HG02840 (cell line): ENCODE results near the gene TCF7L1.
"Not testable (repeated sequence)": the region's sequence is repeated elsewhere in the genome, so short reads cannot be mapped to it uniquely, and the experiment has no call there.

ENCODE experiments used
- ATAC-seq: cut with Tn5 transposase; IDR thresholded peaks from one replicate; pipeline ENCODE4 v1.9.1; 2021; ENCODE audit warnings: mild to moderate bottlenecking, moderate library complexity, moderate number of reproducible peaks; ENCODE audit not compliant: unreplicated experiment, low FRiP score

The TCF7L1 gene

DNA sequence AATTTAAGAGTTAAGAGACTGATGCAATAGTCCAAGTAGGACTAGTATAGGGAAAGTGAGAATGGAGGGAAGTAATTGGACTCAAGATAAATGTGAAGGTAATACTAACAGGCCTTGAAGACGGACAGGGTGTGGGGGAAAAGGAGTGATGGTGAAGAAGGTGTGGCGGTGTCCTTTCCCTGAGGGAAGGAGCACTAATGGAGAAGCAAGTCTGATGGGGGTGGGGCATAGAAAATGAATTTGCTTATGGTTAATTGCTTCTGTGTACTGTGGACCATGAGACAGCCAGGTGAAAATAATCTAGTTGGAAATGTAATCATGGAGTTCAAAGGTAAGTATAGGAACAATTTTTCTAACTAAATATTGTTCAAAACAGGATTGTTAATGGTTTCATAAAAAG is 201.7 kb downstream of the TCF7L1 start:
- ATAC-seq = no peak

DNA sequence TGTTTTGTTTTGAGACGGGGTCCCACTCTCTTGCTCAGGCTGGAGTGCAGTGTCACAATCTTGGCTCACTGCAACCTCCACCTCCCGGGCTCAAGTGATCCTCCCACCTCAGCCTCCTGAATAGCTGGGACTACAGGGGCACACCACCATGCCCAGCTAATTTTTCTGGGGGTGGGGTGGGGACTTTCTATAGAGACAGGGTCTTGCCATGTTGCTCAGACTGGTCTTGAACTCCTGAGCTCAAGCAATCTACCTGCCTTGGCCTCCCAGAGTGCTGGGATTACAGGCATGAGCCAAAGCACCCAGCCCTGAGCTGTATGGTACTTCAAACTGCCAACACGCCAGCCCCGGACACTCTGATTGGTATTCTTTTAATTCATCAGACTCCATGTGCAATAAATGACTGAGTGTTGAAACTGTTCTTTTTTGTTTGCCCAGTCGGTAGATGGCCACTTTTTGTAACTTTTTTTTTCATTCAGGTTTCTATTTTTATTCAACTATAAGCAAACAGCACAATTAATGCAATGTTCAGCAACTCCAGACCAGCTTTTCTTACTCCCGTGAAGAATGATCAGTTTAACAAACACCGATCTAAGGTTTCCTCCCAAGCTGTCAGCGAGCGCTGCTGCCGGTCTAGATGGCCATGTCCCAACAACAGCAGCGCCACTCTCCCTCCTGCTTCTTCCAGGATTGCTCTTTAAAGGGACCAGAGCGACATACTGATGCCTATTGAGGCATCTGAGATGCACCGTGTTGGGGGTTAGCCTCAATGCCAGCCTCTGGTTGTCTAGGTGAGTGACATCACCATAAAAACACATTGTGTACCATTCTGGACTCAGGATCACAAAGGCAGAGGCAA is 207.1 kb downstream of the TCF7L1 start:
- no peak for ATAC-seq

DNA sequence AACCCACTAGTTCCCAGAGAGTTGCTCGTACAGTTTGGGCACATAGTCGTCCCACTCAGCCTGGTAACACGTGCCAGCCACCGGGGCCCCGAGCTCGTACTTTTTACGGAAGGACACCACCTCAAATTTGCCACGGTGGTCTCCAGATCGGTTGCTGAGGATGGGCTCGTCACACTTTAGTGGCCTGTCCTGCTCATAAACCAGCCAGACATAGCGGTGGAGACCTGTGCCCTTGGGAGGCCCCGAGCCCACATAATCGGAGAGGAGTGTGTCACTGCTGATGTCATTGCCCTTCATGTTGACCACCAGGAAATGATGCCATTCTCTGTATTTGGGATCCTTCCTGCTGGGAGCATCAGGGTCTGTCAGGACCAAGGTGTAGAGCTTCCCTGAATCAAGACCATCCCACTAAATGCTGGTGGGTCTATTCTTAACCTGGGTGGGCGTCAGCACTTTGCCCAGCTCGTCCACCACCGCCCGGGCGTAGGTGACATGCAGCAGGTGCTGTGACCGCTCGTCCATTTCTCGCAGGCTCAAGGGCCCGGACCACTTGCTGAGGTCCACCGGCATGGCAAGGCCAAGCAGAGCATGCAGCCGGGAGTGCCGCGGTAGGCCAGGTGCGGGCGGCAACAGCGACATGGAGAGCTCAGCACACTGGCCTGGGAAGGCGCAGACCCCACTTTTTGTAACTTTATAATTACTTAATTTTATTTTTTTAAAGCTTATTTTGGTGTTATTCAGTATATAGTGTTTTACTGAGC is 208.3 kb downstream of the TCF7L1 start:
- no peak for ATAC-seq

DNA sequence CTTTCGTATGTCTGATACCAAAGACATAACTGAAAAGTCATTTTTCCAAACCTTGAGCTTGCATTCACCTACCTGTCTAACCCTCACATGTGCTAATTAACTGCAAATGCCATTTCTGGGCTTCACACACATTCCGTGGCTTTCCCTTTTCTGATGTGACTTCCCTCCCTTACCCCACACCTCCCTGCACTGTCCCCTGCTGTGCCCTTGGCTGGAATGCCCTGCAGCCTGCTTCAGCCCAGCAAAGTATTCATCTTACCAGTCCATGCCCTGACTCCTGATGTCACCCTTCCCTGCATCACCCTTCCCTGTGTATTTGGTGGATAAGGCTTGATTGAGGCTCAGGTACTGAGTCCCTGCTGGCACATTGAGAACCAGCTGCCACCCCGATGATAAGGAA is 209.0 kb downstream of the TCF7L1 start:
- no peak for ATAC-seq

DNA sequence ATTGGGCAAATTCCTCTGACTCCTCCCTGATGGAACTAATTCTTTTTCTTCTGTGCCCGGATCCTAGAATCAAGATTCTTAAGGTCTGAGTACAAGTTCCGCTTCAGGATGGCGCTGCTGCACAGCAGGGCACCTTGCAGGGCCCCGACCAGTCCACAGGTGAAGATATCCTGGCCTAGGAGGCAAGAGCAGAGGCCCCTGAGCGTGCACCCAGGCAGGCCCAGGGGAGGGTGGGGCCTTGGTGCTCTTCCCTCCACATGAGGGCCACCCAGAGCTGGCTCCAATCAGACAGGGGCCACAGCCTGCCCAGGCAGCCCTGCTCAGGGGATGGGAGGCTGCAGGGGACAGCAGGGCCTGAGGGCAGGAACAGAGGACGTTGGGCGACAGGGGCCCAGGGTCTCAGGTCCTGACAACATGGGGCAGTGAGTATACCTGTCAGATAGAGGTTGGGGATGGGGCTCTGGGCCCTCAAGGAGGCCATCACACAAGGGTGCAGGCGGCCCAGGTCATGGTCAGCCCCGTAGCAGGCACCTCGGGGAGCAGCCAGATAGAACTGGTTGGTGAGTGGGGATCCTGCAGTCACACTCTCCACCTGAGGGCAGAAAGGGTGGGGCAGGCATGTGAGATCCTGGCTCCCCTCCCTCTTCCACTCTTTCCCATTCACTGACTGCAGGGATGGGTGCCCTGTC is 210.2 kb downstream of the TCF7L1 start:
- ATAC-seq = not testable (repeated sequence)

DNA sequence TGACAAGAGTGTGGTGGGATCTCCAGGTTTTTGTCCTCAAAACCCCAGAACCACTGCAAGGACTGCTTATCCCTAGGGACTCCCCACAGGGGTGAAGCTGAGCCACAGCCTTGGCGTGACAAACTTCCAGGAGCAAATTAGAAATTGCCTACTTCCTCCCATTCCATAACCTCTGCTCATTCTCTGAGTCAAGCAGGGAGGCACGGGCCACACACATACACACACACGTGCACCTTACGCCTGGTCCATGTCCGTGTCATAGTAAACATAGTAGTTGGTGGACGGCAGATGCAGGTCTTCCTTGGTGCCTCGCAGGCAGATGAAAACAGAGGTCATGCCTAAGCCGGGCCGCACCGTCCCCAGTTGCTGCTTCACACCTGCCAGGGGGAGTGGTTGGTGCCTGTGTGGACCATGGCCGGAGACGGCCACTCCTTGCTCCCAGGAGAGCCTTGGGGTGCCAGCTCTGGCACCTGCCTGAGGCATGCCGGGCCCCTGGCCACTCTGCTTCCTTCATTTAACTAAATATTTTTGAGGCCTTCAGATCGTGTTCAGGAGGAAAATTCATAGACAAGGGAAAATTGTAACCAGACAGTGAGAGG is 211.3 kb downstream of the TCF7L1 start:
- ATAC-seq = no peak

DNA sequence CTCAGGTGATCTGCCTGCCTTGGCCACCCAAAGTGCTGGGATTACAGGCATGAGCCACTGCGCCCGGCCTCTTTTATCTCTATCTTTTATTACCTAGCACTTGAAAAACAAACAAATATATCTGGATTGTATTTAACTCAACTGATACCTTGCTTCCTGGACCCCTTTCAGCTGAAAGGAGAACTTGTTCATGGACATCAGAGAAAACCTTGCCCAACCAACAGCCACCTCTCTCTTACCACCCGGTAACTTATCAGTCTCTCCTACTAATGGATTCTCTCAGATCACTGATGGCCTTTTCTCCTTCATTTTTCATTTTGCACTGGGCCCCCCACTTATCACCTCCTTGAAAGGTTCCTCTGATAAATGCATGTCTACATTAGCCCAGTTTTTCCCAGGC is 214.4 kb downstream of the TCF7L1 start:
- no peak for ATAC-seq

DNA sequence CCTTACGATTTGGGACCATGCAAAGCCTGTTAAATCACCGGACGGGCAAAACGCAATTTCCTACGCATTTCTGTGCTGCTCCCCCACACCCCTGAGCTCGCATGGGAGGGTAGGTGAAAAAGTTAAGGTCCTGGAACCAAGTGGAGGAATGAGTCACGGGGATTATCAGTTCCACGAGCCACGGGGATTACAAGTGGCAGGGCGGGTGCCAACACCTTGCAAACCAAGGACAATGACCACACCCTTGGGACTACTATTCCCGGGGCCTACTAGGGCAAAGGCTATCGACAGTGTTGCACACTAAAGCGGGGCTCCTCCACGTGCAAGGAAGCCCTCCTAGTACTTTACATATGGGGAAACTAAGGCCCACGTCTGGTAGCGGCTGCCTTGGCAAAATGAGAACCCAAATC is 220.7 kb downstream of the TCF7L1 start:
- ATAC-seq = no peak

DNA sequence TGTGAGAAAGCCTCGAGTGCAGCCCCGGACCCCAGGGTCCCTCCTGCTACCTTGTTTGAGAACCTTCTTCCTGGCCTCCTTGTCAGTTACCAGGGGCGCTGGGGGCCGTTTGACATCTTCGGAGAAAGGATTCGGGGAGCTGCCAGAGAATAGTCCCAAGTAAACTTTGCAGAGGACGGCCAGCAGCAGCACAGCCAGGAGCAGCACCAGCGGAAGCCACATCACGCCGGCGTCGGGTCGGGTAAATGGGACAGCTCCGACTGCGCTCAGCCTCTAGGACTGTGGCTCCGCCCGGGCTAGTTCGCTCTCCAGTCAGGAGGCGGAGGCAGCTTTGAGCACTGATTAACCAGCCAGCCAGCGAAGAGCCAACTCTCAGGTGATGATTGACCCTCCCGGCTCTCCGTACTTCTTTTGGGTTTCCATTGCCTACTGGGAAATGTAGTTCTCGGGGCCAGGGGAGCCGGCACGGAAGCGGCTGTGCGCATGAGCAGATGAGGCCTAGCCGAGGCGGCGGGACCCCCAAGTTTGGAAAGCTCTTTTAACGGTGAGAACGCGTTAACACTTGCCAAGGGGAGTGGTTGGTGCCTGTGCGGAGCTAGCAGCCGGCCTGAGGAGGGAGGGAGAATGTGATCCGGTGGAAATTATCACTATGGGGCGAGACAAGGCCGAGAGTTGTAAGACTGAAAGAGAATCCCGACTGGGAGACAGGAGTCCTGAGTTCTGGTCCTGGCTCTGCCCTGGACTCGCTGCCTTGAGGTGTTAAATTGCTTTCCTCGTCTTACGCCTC is 221.3 kb downstream of the TCF7L1 start, which contains the start of the genes ELMOD3 and RETSAT:
TSS of gene ELMOD3 (plus strand) at position 484 of the 787 bp plus-strand sequence. CDS start 2,430 bp downstream, outside the sequence.
TSS of gene RETSAT (minus strand) at position 243 of the 787 bp plus-strand sequence. CDS start at position 222, 21 bp downstream.
- peak; percentile 94 for ATAC-seq

DNA sequence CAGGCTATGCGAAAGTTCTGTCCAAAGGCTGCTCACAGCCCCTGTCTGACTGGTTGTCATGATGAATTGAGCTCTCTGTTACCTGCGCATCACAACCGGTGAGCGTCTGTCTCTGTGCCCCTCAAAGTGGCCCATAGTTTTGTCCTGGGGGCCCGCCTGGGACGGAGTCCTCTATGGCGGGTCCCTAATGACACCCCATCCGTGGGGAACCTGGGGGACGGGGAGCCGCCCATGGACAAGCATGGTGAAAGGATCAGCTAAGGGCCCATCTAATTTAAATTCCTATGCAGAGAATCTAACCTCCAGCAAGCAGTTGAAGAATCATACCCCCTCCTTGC is 221.8 kb downstream of the TCF7L1 start:
- peak; percentile 6 for ATAC-seq

DNA sequence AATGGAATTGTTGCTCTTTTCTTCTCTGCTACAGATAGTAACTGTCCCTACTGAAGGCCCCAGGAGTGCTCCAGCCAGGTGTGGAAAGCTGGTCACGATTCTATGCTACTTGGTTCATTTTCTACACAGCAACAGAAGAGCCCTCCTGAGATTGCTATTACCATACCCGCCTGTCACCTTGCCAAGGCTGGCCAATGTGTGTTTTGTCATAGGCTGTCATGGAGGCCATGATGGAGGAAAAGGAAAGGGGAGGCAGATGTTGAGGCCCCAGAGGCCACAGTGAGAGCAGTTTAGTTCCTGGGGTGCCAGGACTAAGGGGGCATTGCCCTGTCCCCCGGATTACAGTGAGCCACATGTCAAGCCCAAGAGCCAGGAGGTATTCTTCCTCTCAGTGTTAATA is 222.3 kb downstream of the TCF7L1 start:
- no peak for ATAC-seq

DNA sequence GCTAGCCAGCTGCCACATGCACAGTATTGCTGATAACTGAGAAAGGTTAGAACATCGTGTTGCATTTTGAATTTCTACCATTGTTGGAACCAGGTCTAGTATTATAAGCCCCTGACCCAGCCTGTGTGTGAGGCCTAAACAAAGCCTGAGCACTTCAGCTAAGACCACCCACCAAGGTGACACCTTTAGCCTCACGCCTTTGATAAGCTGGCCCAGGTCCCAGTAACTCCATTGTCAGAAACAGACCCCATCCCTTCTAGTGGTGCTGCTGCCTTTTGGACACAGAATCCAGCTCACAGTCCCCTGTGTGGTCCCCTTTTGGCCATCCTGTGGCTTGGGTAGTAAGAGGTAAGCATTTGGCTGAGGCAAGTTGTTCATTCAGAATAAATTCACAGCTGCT is 223.0 kb downstream of the TCF7L1 start:
- ATAC-seq = no peak

DNA sequence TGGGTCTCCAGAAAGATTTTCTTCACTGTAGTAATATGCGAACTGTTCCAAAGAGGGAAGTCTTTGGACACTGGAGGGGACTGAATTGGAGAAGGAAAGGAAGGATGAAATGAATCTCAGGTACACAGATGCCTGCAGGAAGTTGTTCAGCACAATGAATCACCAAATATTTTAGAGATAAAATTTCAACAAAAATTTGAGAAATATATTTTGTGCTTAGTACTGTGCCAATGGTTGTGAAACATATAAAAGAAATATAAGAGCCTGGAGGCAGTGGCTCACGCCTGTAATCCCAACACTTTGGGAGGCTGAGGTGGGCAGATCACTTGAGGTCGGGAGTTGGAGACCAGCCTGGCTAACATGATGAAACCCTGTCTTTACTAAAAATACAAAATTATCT is 224.5 kb downstream of the TCF7L1 start:
- ATAC-seq = no peak
